Fibroblast of pulmonary artery (primary cell): ENCODE measurements around the gene CCDC183.
A peak's percentile ranks its signal among the peaks of the same experiment; 100 is the strongest.
"Not testable (repeated sequence)": the region's sequence is repeated elsewhere in the genome, so short reads cannot be mapped to it uniquely, and the experiment has no call there.

Experiments used
- DNase-seq: peaks from one replicate; pipeline ENCODE4 v3.0.0-alpha.2; 2010; ENCODE audit warnings: low read depth
- H3K4me3 ChIP-seq: replicated peaks from 2 replicates; pipeline ENCODE4 v1.5.1; 2011; ENCODE audit warnings: low read depth, mild to moderate bottlenecking, control low read depth, low read length, moderate library complexity
- CTCF ChIP-seq: IDR thresholded peaks from 2 replicates; pipeline ENCODE4 v1.5.1; 2011; ENCODE audit warnings: mild to moderate bottlenecking, control low read depth, low read length, inconsistent platforms; ENCODE audit errors: missing control alignments

CCDC183 gene

DNA sequence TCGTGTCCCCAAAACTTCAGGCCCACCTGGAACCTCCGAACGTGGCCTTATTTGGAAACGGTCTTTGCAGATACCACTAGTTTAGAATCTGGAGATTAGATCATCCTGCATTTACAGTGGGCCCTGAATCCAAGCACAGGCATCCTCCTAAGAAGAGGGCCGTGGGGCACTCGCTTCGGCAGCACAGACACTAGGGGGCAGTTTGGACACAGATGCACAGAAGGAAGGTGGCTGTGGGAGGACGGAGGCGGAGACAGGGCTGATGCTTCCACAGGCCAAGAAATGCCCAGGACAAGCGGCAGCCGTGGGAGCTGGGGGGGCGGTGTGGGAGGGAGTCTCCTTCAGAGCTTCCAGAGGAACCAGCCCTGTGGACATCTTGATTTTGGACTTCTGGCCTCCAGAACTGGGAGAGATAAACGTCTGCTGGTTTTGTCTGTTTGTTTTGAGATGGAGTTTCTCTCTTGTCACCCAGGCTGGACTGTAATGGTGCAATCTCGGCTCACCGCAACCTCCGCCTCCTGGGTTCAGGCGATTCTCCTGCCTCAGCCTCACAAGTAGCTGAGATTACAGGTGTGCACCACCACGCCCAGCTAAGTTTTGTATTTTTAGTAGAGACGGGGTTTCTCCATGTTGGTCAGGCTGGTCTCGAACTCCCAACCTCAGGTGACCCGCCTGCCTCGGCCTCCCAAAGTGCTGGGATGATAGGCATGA lies 35.1 kb upstream of the CCDC183 start:
- not testable (repeated sequence) for H3K4me3 ChIP-seq
- DNase-seq = peak; percentile 77
- peak; percentile 77 for TF ChIP-seq CTCF

GRCh38 chr9:136761545-136761981 lies 34.6 kb upstream of the CCDC183 start:
- H3K4me3 ChIP-seq = no peak overlapping the region
- TF ChIP-seq CTCF = no peak
- no peak for DNase-seq

DNA sequence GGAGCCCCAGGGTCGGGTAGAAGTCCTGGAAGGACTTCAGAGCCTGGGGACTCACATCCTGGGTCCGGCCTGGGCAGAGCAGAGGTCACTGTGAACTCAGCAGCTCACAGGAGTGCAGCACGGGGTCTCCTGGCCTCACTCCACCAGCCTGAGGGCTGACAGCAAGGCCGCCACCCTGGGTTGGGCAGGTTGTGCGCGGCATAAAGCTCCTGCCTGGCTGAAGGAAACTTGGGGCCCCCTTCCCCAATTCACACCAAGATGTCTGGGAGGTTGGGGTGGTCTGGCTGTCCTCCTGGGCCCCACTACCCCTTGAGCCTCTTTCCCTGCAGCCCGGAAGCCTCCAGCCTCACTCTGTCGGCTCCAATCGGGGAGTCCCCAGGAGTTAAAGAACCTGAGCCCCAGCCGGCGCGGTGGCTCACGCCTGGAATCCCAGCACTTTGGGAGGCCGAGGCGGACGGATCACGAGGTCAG lies 33.9 kb upstream of the CCDC183 start:
- DNase-seq = no peak
- H3K4me3 ChIP-seq = no peak overlapping the region
- TF ChIP-seq CTCF = no peak

DNA sequence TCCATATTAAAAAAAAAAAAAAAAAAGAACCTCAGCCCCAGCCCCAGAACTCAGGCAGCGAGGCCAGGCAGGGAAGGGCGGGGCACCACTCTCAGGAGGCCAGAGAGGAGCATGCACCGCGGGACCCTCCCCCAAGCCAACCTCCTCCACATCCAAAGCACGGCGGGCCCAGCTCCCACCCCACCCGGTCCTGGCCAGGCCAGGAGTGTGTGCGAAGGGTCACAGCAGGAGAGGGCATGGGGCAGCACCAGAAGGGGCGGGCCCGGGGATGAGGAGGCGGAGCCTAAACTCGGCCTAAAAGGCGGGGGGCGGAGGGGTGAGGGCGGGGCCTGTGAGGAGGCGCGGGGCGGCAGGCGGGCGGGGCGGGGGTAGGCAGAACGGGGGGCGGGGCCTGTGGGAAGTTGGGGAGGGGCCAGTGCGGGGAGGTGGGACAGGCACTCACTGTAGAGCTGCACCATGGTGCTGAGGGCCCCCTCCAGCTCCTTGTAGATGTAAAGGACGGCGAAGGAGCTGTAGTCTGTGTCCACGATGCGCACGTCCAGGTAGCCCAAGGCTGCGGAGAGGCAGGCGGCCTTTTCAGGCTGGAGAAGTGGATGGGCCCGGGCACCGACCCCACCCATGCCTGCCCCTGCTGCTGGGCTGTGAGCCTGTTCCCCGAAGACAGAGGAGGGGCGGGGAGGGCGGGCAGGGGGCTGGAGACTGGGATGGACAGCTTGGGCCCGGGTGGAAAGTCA lies 33.1 kb upstream of the CCDC183 start:
- no peak overlapping the region for H3K4me3 ChIP-seq
- peak; percentile 8 for DNase-seq
- no peak for TF ChIP-seq CTCF

GRCh38 chr9:136763649-136764035 lies 32.5 kb upstream of the CCDC183 start:
- no peak for DNase-seq
- TF ChIP-seq CTCF = no peak
- no peak overlapping the region for H3K4me3 ChIP-seq

GRCh38 chr9:136764301-136764891 lies 31.7 kb upstream of the CCDC183 start, which contains the start of gene LCN15:
TSS of gene LCN15 (minus strand) at chr9:136764518. CDS start at chr9:136764488, 30 bp downstream.
- H3K4me3 ChIP-seq = no peak within 1 kb of the TSS
- DNase-seq = no peak
- TF ChIP-seq CTCF = no peak
